ENCODE data around the gene MRPL33.

The MRPL33 gene

GRCh38 chr2:27776696-27777095, 5.2 kb downstream of the MRPL33 start:
- no peak for DNase-seq (ENCODE audit: low read depth)

- DNase-seq (ENCODE audit: low read depth) = no peak
Measured at GRCh38 chr2:27779417-27780055, 8.0 kb downstream of the MRPL33 start.

- no peak for DNase-seq (ENCODE audit: low read depth)
Measured at GRCh38 chr2:27781496-27781895, 10.0 kb downstream of the MRPL33 start.

- DNase-seq (ENCODE audit: low read depth) = no peak
Measured at GRCh38 chr2:27782701-27783100, 11.2 kb downstream of the MRPL33 start.

GRCh38 chr2:27790796-27791195, 19.3 kb downstream of the MRPL33 start:
- DNase-seq (ENCODE audit: low read depth) = no peak

- DNase-seq (ENCODE audit: low read depth) = no peak
Measured at GRCh38 chr2:27792759-27793158, 21.2 kb downstream of the MRPL33 start.

- DNase-seq (ENCODE audit: low read depth) = no peak
Measured at GRCh38 chr2:27795093-27795834, 23.7 kb downstream of the MRPL33 start.

- DNase-seq (ENCODE audit: low read depth) = no peak
Measured at GRCh38 chr2:27795868-27796277, 24.4 kb downstream of the MRPL33 start.

- DNase-seq (ENCODE audit: low read depth) = no peak
Measured at GRCh38 chr2:27796791-27797765, 25.6 kb downstream of the MRPL33 start.

GRCh38 chr2:27797841-27798240, 26.3 kb downstream of the MRPL33 start:
- DNase-seq (ENCODE audit: low read depth) = no peak

- no peak for DNase-seq (ENCODE audit: low read depth)
Measured at GRCh38 chr2:27798486-27798885, 27.0 kb downstream of the MRPL33 start.

GRCh38 chr2:27798948-27799645, 27.6 kb downstream of the MRPL33 start:
- DNase-seq (ENCODE audit: low read depth) = no peak

- no peak for DNase-seq (ENCODE audit: low read depth)
Measured at GRCh38 chr2:27799646-27800010, 28.1 kb downstream of the MRPL33 start.

GRCh38 chr2:27800856-27801255, 29.3 kb downstream of the MRPL33 start:
- no peak for DNase-seq (ENCODE audit: low read depth)

GRCh38 chr2:27802547-27802946, 31.0 kb downstream of the MRPL33 start:
- no peak for DNase-seq (ENCODE audit: low read depth)

- DNase-seq (ENCODE audit: low read depth) = no peak
Measured at GRCh38 chr2:27803046-27803445, 31.5 kb downstream of the MRPL33 start.

GRCh38 chr2:27804146-27804545, 32.6 kb downstream of the MRPL33 start:
- no peak for DNase-seq (ENCODE audit: low read depth)

- DNase-seq (ENCODE audit: low read depth) = no peak
Measured at GRCh38 chr2:27805180-27805579, 33.7 kb downstream of the MRPL33 start.

- DNase-seq (ENCODE audit: low read depth) = no peak
Measured at GRCh38 chr2:27806311-27807059, 35.0 kb downstream of the MRPL33 start.

- no peak for DNase-seq (ENCODE audit: low read depth)
Measured at GRCh38 chr2:27807476-27807875, 36.0 kb downstream of the MRPL33 start.

GRCh38 chr2:27808418-27808817, 36.9 kb downstream of the MRPL33 start:
- DNase-seq (ENCODE audit: low read depth) = no peak

Measured in activated T-helper 1 cell treated with Interleukin-2 at 50 U/mL for 16 hours (primary cell).